Erythroblast (primary cell): ENCODE measurements around the gene FAM117A.

Experiments used
- GATA1 ChIP-seq: IDR thresholded peaks from 2 replicates; pipeline ENCODE4 v1.6.1; 2011; ENCODE audit warnings: low read depth, mild to moderate bottlenecking, control low read depth, low read length, moderate library complexity
- POLR2A ChIP-seq: IDR thresholded peaks from 2 replicates; pipeline ENCODE4 v1.6.1; 2011; ENCODE audit warnings: mild to moderate bottlenecking, low read length

DNA sequence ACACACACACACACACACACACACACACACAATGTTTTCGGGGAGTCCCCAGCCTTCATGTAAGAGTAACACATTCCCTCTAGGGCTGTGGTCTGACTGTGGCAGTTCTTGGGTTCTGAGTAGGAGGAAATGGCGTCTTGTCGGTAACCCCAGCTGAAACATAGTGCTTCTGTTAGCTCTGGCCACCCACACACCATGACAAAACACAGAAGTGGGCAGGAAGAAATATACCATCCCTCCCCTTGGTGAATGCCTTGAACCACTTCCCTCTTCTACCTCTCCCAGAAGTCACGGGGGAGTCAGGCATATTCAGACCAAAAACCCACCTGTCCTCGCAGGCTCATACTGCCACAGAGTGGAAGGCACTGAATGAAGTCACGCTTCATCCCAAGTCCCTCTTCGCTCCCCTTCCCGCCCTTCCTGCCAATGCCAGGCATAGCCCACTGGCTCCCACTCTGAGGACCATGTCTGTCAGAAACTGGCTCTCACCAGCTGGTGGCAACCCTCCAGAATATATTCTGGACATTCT, 67.6 kb downstream of the FAM117A start:
- TF ChIP-seq POLR2A (no peak), GATA1 (no peak)
